Uterine smooth muscle cell (primary cell): ENCODE data around the gene NDUFB7. TPM values are rescaled to one million over a fixed set of nuclear protein-coding genes. Genes with fewer than 3 reads are reported as not detected.

Source experiments
- total RNA-seq: library from RNA; depleted of rRNA; stranded (reverse); fragments of >200 nt; gene quantifications from 2 replicates; pipeline ENCODE4 v1.2.3, GENCODE V29; 2014

The NDUFB7 gene
- total RNA-seq = 243 and 282 TPM in 2 replicates

DNA sequence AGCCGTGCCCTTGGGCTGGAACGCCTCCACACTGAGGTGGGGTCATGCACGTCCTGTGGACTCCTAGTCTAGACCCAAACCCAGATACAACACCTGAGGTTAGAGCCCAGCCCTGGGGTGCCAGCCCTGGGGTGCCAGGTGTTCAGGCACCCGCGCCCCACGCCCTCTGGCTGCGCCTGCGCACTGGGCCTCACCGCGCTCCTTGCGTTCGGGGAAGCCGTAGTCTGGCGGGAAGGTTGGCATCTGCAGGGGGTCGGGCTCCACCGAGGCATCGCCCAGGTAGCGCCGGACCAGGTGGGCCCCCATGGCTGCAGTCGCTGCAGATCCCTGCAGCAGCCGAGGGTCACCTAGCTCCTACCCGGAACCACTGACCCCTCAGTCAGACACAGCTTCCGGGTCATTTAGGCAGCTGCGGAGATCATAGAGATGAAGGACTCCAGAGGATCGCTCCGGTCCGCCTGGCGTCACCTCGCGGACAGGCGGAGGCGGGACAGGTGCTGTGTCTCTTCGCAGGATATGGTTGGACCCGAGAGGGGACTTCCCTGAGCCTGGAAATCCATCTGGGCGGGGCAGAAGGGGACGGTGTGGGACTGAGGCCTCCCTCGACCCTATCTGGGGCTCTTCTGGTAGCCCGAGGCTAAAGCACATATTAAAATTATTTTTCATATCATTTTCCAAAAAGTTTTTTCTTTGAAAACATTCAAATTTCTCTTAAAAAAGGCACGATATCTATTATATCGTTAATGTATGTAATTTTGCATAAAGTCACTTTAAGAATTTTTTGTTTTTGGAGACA lies at the start of gene NDUFB7:
Gene NDUFB7 (minus strand): TSS at position 372 of the 796 bp plus-strand sequence. CDS start 66 bp downstream, at position 306.

GRCh38 chr19:14582894-14583340 lies 11.1 kb upstream of the NDUFB7 start, which contains the start of gene CLEC17A:
CLEC17A (plus strand) TSS chr19:14583084; CDS start chr19:14583161, 77 bp downstream.

DNA sequence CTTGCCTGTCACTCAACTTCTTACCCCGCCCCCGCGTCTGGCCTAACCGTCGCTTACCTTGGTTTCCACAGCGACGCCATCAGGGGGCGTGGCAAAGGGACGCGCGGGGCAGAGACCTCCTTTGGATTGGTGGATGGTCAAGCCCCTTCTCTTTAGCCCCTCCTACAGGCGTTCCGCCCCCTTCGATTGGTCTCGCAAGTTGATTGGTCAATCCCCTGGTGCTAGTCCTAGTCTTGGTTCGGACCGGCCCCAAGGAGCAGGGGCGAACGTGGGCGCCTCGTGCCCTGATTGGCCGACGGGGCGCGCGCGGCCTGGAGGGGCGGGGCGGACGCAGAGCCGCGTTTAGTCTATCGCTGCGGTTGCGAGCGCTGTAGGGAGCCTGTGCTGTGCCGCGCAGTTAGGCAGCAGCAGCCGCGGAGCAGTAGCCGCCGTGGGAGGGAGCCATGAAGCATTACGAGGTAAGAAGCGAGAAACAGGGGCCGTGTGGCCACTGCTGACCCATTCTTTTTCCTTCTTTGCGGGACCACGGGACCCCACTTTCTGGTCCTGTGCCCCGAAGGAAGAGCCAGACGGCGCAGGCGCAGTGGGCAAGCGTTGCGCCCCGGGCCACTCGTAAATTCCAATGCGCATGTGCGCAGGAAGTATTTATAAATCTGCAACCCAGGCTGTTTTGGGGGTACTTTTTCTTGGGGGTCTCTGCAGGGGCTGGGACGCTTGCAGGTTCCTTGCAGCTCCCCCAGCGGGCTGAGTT lies 42.4 kb downstream of the NDUFB7 start, which contains the start of gene TECR:
Gene TECR (plus strand): TSS at position 341 of the 751 bp plus-strand sequence. CDS start 103 bp downstream, at position 444.

DNA sequence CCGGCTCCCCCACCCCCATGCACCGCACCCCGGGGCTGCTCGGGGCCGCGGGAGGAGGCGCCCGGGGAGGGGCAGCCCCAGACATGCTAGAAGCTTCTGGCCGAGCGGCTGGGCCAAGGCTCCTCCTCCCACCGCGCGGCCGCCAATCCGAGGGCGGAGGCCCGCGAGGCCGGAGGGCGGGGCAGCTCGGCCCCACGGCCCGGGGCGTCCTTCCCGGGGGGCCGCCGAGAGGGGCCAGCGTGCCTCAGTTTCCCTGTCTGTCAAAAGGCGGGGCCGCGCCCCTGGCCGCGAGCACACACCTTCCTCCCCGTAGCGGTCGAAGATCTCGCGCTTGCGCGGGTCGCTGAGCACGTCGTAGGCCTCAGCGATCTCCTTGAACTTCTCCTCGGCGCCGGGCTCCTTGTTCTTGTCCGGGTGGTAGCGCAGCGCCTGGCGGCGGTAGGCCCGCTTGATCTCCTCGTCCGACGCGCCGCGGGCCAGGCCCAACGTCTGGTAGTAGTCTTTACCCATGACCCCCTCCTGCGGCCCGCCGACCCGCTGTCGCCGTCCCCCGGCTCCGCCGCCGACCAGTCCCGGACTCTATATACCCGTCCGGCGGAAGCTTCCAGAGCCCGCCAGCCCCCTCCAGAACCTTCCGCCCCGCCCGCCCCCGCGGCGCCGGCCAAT lies 53.9 kb downstream of the NDUFB7 start, which contains the start of gene DNAJB1:
Gene DNAJB1 (minus strand): TSS at position 558 of the 666 bp plus-strand sequence. CDS start 48 bp downstream, at position 510.

Other genes with a start within 250 kb of the NDUFB7 start
- gene ADGRE5, start 190.6 kb downstream of the NDUFB7 start, total RNA-seq = 42.4 and 42.9 TPM in 2 replicates
- 75.6 and 159 TPM in 2 replicates for gene DDX39A, start 152.7 kb downstream of the NDUFB7 start, total RNA-seq
- 173 and 203 TPM in 2 replicates for gene PKN1, start 138.8 kb downstream of the NDUFB7 start, total RNA-seq
- gene PTGER1, start 96.7 kb downstream of the NDUFB7 start, total RNA-seq = 5.2 and 6.1 TPM in 2 replicates
- 181 and 189 TPM in 2 replicates for gene GIPC1, start 75.9 kb downstream of the NDUFB7 start, total RNA-seq
- gene DNAJB1, start 53.7 kb downstream of the NDUFB7 start, total RNA-seq = 64.2 and 68.7 TPM in 2 replicates
- 22.7 and 25.2 TPM in 2 replicates for gene TECR, start 42.5 kb downstream of the NDUFB7 start, total RNA-seq
- 0.12 TPM in 1 of 2 replicates, not detected in the other for gene CLEC17A, start 11.0 kb upstream of the NDUFB7 start, total RNA-seq
- under 0.01 TPM in 1 of 2 replicates, not detected in the other for gene ADGRE3, start 102.8 kb upstream of the NDUFB7 start, total RNA-seq
- 28.2 and 29.8 TPM in 2 replicates for gene ZNF333, start 118.0 kb upstream of the NDUFB7 start, total RNA-seq
- 0.11 and 0.12 TPM in 2 replicates for gene ADGRE2, start 206.5 kb upstream of the NDUFB7 start, total RNA-seq